K562 (cell line): ENCODE data around the gene C22orf31. TPM values are rescaled to one million over a fixed set of nuclear protein-coding genes. Genes with fewer than 3 reads are reported as not detected.

Experiments
- ATAC-seq: fragments of 200-7000 bp; cut with Tn5 transposase; 3 replicates; pipeline ENCODE4 v1.9.1; 2020; ENCODE audit warnings: moderate library complexity
- BruUV-seq: library from RNA; stranded (reverse); fragments of 400-500 nt; replicated peaks from 2 replicates; lab custom pipeline; 2021; lab: Mats Ljungman, UMichigan
- CTCF ChIA-PET: fragments of 300-600 bp; formaldehyde crosslinking; extraction: SDS; loops from one replicate; lab custom pipeline; 2021; ENCODE audit warnings: low intra/inter-chr PET ratio; lab: Yijun Ruan, JAX
- POLR2A ChIA-PET: fragments of 300-600, 350-650 bp; sonication (Branson Sonifier 250); formaldehyde crosslinking; extraction: SDS; loops from one replicate; lab custom pipeline; 2021; ENCODE audit warnings: antibody characterized with exemption, inconsistent platforms; lab: Yijun Ruan, JAX
- DNase-seq, 4 experiments: peaks; one replicate each; pipeline versions ENCODE4 v3.0.0 to v3.0.0-alpha.2; 2011 to 2018; ENCODE audit warnings: low spot score in 3 of 4, mixed read lengths in 3 of 4; ENCODE audit errors: extremely low read depth in 1 of 4
- FAIRE-seq: peaks from 2 replicates; lab custom pipeline; 2011; peaks lifted over from hg19 to GRCh38; lab: Jason Lieb, UNC
- H2AFZ ChIP-seq: 2 replicates; pipeline ENCODE4 v1.6.0; 2011; ENCODE audit warnings: low read depth, low read length, control low read depth, inconsistent platforms
- H3K27ac ChIP-seq: fragments of 200-600 bp; 3 replicates; pipeline ENCODE4 v1.8.0; 2011; ENCODE audit warnings: low read depth, mild to moderate bottlenecking, control low read depth, inconsistent platforms, low read length, moderate library complexity, mixed read lengths; ENCODE audit errors: extremely low read depth
- H3K27me3 ChIP-seq, 2 experiments: fragments of 300-600 bp in 1 of 2; 2 replicates in 1 of 2; 3 replicates in 1 of 2; pipeline versions ENCODE4 v1.6.0 to v1.8.0; 2011; ENCODE audit warnings: inconsistent platforms in 2 of 2, low read length in 2 of 2, mild to moderate bottlenecking in 1 of 2, mixed read lengths in 1 of 2, moderate library complexity in 1 of 2; ENCODE audit not compliant: control insufficient read depth in 2 of 2, insufficient read depth in 2 of 2
- H3K36me3 ChIP-seq: fragments of 300-600 bp; 3 replicates; pipeline ENCODE4 v1.8.0; 2011; ENCODE audit warnings: mild to moderate bottlenecking, low read length, inconsistent platforms; ENCODE audit not compliant: control insufficient read depth, insufficient read depth
- H3K4me1 ChIP-seq, 2 experiments: fragments of 200-600 bp in 1 of 2; replicated peaks in 1 of 2; 2 replicates in 1 of 2; 3 replicates in 1 of 2; pipeline versions ENCODE4 v1.5.1 to v1.8.0; 2011; ENCODE audit warnings: inconsistent platforms in 2 of 2, low read length in 2 of 2, mild to moderate bottlenecking in 1 of 2, mixed read lengths in 1 of 2, moderate library complexity in 1 of 2; ENCODE audit not compliant: control insufficient read depth in 2 of 2, insufficient read depth in 2 of 2
- H3K4me2 ChIP-seq: 2 replicates; pipeline ENCODE4 v1.6.1; 2011; ENCODE audit warnings: low read length, control low read depth, inconsistent platforms, mixed read lengths; ENCODE audit not compliant: insufficient read depth
- H3K4me3 ChIP-seq: fragments of 200-600 bp; sonication (generic), shearing (Covaris generic); 2 replicates; pipeline ENCODE4 v1.5.1; 2016; ENCODE audit warnings: control low read depth, inconsistent platforms
- H3K79me2 ChIP-seq: fragments of 200-600 bp; 3 replicates; pipeline ENCODE4 v1.8.0; 2011; ENCODE audit warnings: low read length, inconsistent platforms; ENCODE audit not compliant: control insufficient read depth, insufficient read depth
- H3K9ac ChIP-seq, 2 experiments: 2 replicates each; pipeline versions ENCODE4 v1.6.0 to v1.6.1; 2011; ENCODE audit warnings: low read depth in 2 of 2, low read length in 2 of 2, control low read depth in 1 of 2, inconsistent platforms in 1 of 2, mild to moderate bottlenecking in 1 of 2, mixed read lengths in 1 of 2; ENCODE audit not compliant: insufficient read depth in 1 of 2
- H3K9me1 ChIP-seq: one replicate; pipeline ENCODE4 v1.6.0; 2011; ENCODE audit warnings: inconsistent platforms, mild to moderate bottlenecking, low read length, moderate library complexity; ENCODE audit not compliant: control insufficient read depth, insufficient read depth
- H3K9me3 ChIP-seq: replicated peaks from 2 replicates; pipeline ENCODE4 v1.5.1; 2011; ENCODE audit warnings: low read depth, low read length, inconsistent platforms; ENCODE audit not compliant: control insufficient read depth, insufficient read depth
- H4K20me1 ChIP-seq: replicated peaks from 2 replicates; pipeline ENCODE4 v1.6.1; 2011; ENCODE audit warnings: low read length, inconsistent platforms, mixed read lengths; ENCODE audit not compliant: control insufficient read depth, insufficient read depth
- ELF4 ChIP-seq: fragments of 450-650 bp; formaldehyde crosslinking; IDR thresholded peaks from 2 replicates; pipeline ENCODE4 v1.4.0; 2022; ENCODE audit warnings: missing genetic modification characterization
- GATAD2B ChIP-seq: fragments of 450-650 bp; IDR thresholded peaks from 2 replicates; pipeline ENCODE4 v1.6.1; 2017; ENCODE audit warnings: mild to moderate bottlenecking, borderline replicate concordance
- HMBOX1 ChIP-seq: sonication (generic); IDR thresholded peaks from 2 replicates; pipeline ENCODE4 v1.6.1; 2016
- KAT7 ChIP-seq: sonication (generic); formaldehyde crosslinking; IDR thresholded peaks from 2 replicates; pipeline ENCODE4 v1.8.0; 2022; ENCODE audit warnings: missing genetic modification reagents, mild to moderate bottlenecking, borderline replicate concordance
- MCM2 ChIP-seq: fragments of 450-650 bp; IDR thresholded peaks from 2 replicates; pipeline ENCODE4 v1.6.1; 2017; ENCODE audit warnings: low read depth, mild to moderate bottlenecking
- MEF2D ChIP-seq: conservative IDR thresholded peaks from 2 replicates; pipeline ENCODE4 v1.6.1; 2016; ENCODE audit warnings: low read depth, missing genetic modification characterization, missing compliant biosample characterization
- NR1H2 ChIP-seq: sonication (generic); formaldehyde crosslinking; IDR thresholded peaks from 2 replicates; pipeline ENCODE4 v1.4.0; 2020; ENCODE audit warnings: mild to moderate bottlenecking, missing genetic modification reagents
- NR4A1 ChIP-seq, 2 experiments: fragments of 250-450 bp in 1 of 2; fragments of 450-650 bp in 1 of 2; sonication (Bioruptor Pico) in 1 of 2; IDR thresholded peaks; 2 replicates each; pipeline versions ENCODE4 v1.4.0 to v1.6.1; 2016 to 2020; ENCODE audit warnings: mild to moderate bottlenecking in 2 of 2, missing compliant biosample characterization in 1 of 2, missing genetic modification characterization in 1 of 2, moderate library complexity in 1 of 2
- SMARCC2 ChIP-seq: fragments of 450-650 bp; IDR thresholded peaks from 2 replicates; pipeline ENCODE4 v1.6.1; 2017; ENCODE audit warnings: antibody characterized with exemption, moderate library complexity, mild to moderate bottlenecking, low read depth
- TAF1 ChIP-seq: IDR thresholded peaks from 2 replicates; pipeline ENCODE4 v1.6.1; 2011; ENCODE audit warnings: mild to moderate bottlenecking, low read length, moderate library complexity; ENCODE audit not compliant: insufficient read depth, control insufficient read depth, severe bottlenecking; ENCODE audit errors: extremely low read depth
- TAL1 ChIP-seq: fragments of 450-650 bp; IDR thresholded peaks from 2 replicates; pipeline ENCODE4 v1.6.1; 2016; ENCODE audit warnings: mild to moderate bottlenecking
- TRIM28 ChIP-seq: fragments of 450-650 bp; IDR thresholded peaks from 2 replicates; pipeline ENCODE4 v1.6.1; 2017
- XRCC4 ChIP-seq: IDR thresholded peaks from one replicate; pipeline ENCODE4 v1.6.1; 2011; ENCODE audit not compliant: insufficient read depth, insufficient read length; ENCODE audit errors: extremely low read depth
- ZFP36 ChIP-seq: fragments of 150-350 bp; IDR thresholded peaks from 2 replicates; pipeline ENCODE4 v1.6.1; 2018; ENCODE audit warnings: low read length, low read depth; ENCODE audit not compliant: partially characterized antibody
- ZNF175 ChIP-seq: fragments of 200-800 bp; sonication (Bioruptor generic); IDR thresholded peaks from 2 replicates; pipeline ENCODE4 v1.6.1; 2016; ENCODE audit warnings: low read depth, mild to moderate bottlenecking, missing genetic modification characterization, missing compliant biosample characterization
- WGBS: fragments of 100-300 bp; shearing (Covaris generic); methylation state at CpG from one replicate; pipeline ENCODE4 v1.1.6; 2016; ENCODE audit warnings: low coverage, mixed read lengths; ENCODE audit not compliant: insufficient coverage; ENCODE audit errors: missing lambda C conversion rate; 5-methylcytosine and 5-hydroxymethylcytosine counted together
- in situ Hi-C: fragments of 300-500 bp; cut with MboI; formaldehyde crosslinking; loops from 4 replicates; pipeline ENCODE4 v1.15.0; 2018; ENCODE audit warnings: inconsistent platforms, mixed read lengths
- intact Hi-C: fragments of 100-400 bp; cut with micrococcal nuclease; formaldehyde crosslinking; loops from 2 replicates; pipeline ENCODE4 v1.14.2; 2022
- polyA plus RNA-seq, 8 experiments: library from polyadenylated mRNA; depleted of rRNA in 4 of 8; stranded (reverse) in 5 of 8; unstranded in 3 of 8; fragments of >200 nt; fragmentation: Nextera tagmentation in 2 of 8; fragmentation: Illumina TruSeq in 1 of 8; extraction: Ambion mirVana in 2 of 8; extraction: Trizol in 1 of 8; gene quantifications; 2 replicates each; pipeline versions ENCODE4 v1.2.1 to v1.2.3, GENCODE V29; 2011 to 2014; ENCODE audit warnings: inconsistent platforms in 1 of 8, missing spikeins in 1 of 8
- total RNA-seq, 7 experiments: library from RNA; depleted of rRNA in 6 of 7; stranded (reverse); fragments of >200 nt in 6 of 7; fragmentation: Illumina TruSeq in 2 of 7; extraction: Trizol in 2 of 7; gene quantifications; 2 replicates each; pipeline versions ENCODE4 v1.2.1 to v1.2.3, GENCODE V29; 2011 to 2021; ENCODE audit warnings: low replicate concordance in 1 of 7

Gene C22orf31
- total and polyA plus RNA-seq, 9 of the 15 experiments (the other 6 are each of a cell fraction or from before 2014, with no cell fraction given): not detected

- no TSS peak for BruUV-seq
Measured at GRCh38 chr22:29090039-29090438, 28.4 kb upstream of the C22orf31 start.

More at GRCh38 chr22:29090039-29090438, 28.4 kb upstream of the C22orf31 start:
- H2AFZ ChIP-seq: no peak overlapping the region
- in situ Hi-C loops: no loop called here
- no peak overlapping the region for H3K27ac ChIP-seq
- POLR2A ChIA-PET: interaction anchor here (0.5 to 0.6 kb wide), 2 partner anchors 11 to 291 kb away, joined by 3 read pairs; no protein-coding TSS in a partner anchor
- DNase-seq (no peak), FAIRE-seq (no peak), ATAC-seq (no peak)
- TF ChIP-seq GATAD2B (no peak), ELF4 (no peak), ZFP36 (no peak), KAT7 (CRISPR knock-in tag) (no peak), HMBOX1 (no peak), XRCC4 (no peak), MEF2D (tag) (no peak), MCM2 (no peak), TAF1 (no peak), SMARCC2 (no peak), TRIM28 (no peak), TAL1 (no peak), NR4A1 (CRISPR knock-in tag; IDR thresholded peaks at IDR 0.05) (no peak), NR4A1 (tag; IDR thresholded peaks at IDR 0.05) (no peak), ZNF175 (CRISPR knock-in tag) (no peak), NR1H2 (CRISPR knock-in tag) (no peak)
- H3K4me2 ChIP-seq: no peak overlapping the region
- H3K4me1 ChIP-seq: peaks cover 0 to 11% of the 10 kb centered on the region in 2 experiments; a peak in 4 of 5 replicates
- no peaks in the 10 kb centered on the region for H4K20me1 ChIP-seq
- H3K9me3 ChIP-seq: no peaks in the 10 kb centered on the region
- no peak overlapping the region for H3K4me3 ChIP-seq
- H3K9ac ChIP-seq: no peak overlapping the region
- CTCF ChIA-PET: no interaction called here
- H3K36me3 ChIP-seq: no peaks in the 10 kb centered on the region
- no peaks in the 10 kb centered on the region; the same call in 2 of the 3 replicates for H3K79me2 ChIP-seq
- WGBS: 83% methylated on average over 3 of the region's 3 CpGs
- H3K9me1 ChIP-seq: no peaks in the 10 kb centered on the region
- H3K27me3 ChIP-seq: no peaks in the 10 kb centered on the region
- intact Hi-C loops: no loop called here
